H1 (cell line): ENCODE data around the gene PPARA. TPM values are rescaled to one million over a fixed set of nuclear protein-coding genes. Genes with fewer than 3 reads are reported as not detected.

Experiments
- CTCF ChIA-PET: fragments of 300-600 bp; sonication (Branson Sonifier 250); formaldehyde crosslinking; loops from one replicate; lab custom pipeline; 2021; ENCODE audit not compliant: partially characterized antibody; lab: Charles Lee
- POLR2A ChIA-PET: fragments of 300-600 bp; sonication (Branson Sonifier 250); formaldehyde crosslinking; loops from one replicate; lab custom pipeline; 2021; ENCODE audit warnings: inconsistent platforms; ENCODE audit not compliant: partially characterized antibody; lab: Charles Lee
- DNase-seq, 2 experiments: peaks; one replicate each; pipeline versions ENCODE4 v3.0.0 to v3.0.0-alpha.2; 2010 to 2022; ENCODE audit warnings: low spot score in 2 of 2, low read depth in 1 of 2, mixed read lengths in 1 of 2
- FAIRE-seq: peaks from 2 replicates; lab custom pipeline; 2011; peaks lifted over from hg19 to GRCh38; lab: Jason Lieb, UNC
- H2AFZ ChIP-seq: 2 replicates; pipeline ENCODE4 v1.8.1; 2012; ENCODE audit warnings: low read length, inconsistent platforms
- H2AK5ac ChIP-seq: 2 replicates; pipeline ENCODE4 v1.6.1; 2013; ENCODE audit warnings: low read depth, low read length
- H2BK120ac ChIP-seq: replicated peaks from 2 replicates; pipeline ENCODE3; 2013; ENCODE audit warnings: low read depth, low read length, inconsistent platforms
- H2BK12ac ChIP-seq: 2 replicates; pipeline ENCODE4 v1.6.1; 2013; ENCODE audit warnings: low read depth, low read length
- H2BK15ac ChIP-seq: 2 replicates; pipeline ENCODE4 v1.6.1; 2013; ENCODE audit warnings: low read length
- H2BK20ac ChIP-seq: 2 replicates; pipeline ENCODE4 v1.6.1; 2013; ENCODE audit warnings: low read length
- H2BK5ac ChIP-seq: 2 replicates; pipeline ENCODE4 v1.6.1; 2013; ENCODE audit warnings: low read depth, low read length
- H3K14ac ChIP-seq: 2 replicates; pipeline ENCODE4 v1.6.1; 2013; ENCODE audit warnings: inconsistent platforms; ENCODE audit not compliant: insufficient read length
- H3K18ac ChIP-seq: 2 replicates; pipeline ENCODE4 v1.6.1; 2013; ENCODE audit warnings: low read length; ENCODE audit errors: extremely low read depth
- H3K23ac ChIP-seq: 2 replicates; pipeline ENCODE4 v1.6.1; 2013; ENCODE audit warnings: inconsistent platforms; ENCODE audit not compliant: insufficient read length
- H3K23me2 ChIP-seq: 2 replicates; pipeline ENCODE4 v1.6.1; 2013; ENCODE audit warnings: low read depth, low read length
- H3K27ac ChIP-seq: 2 replicates; pipeline ENCODE4 v1.6.1; 2011; ENCODE audit warnings: low read depth, low read length, inconsistent platforms
- H3K27me3 ChIP-seq, 4 experiments: replicated peaks in 1 of 4; 1 replicate in 1 of 4; 2 replicates in 3 of 4; pipeline versions ENCODE4 v1.6.1 to v1.8.1; 2011 to 2013; ENCODE audit warnings: low read length in 3 of 4, mild to moderate bottlenecking in 3 of 4, inconsistent platforms in 2 of 4, mixed read lengths in 2 of 4, moderate library complexity in 1 of 4; ENCODE audit not compliant: control insufficient read depth in 3 of 4, insufficient read depth in 3 of 4; ENCODE audit errors: extremely low read depth in 1 of 4
- H3K36me3 ChIP-seq, 4 experiments: 2 replicates each; pipeline versions ENCODE4 v1.6.1 to v1.8.1; 2011 to 2013; ENCODE audit warnings: mild to moderate bottlenecking in 4 of 4, low read length in 3 of 4, moderate library complexity in 2 of 4, control low read depth in 1 of 4, inconsistent platforms in 1 of 4; ENCODE audit not compliant: insufficient read depth in 4 of 4, control insufficient read depth in 2 of 4
- H3K4ac ChIP-seq: replicated peaks from 2 replicates; pipeline ENCODE3; 2013; ENCODE audit warnings: low read length, low read depth, mixed read lengths, inconsistent platforms; ENCODE audit not compliant: insufficient read length
- H3K4me1 ChIP-seq, 4 experiments: replicated peaks in 1 of 4; 1 replicate in 1 of 4; 2 replicates in 3 of 4; pipeline versions ENCODE4 v1.6.1 to v1.8.1; 2011 to 2013; ENCODE audit warnings: low read length in 3 of 4, inconsistent platforms in 2 of 4, mixed read lengths in 1 of 4; ENCODE audit not compliant: insufficient read depth in 4 of 4, control insufficient read depth in 3 of 4
- H3K4me2 ChIP-seq, 2 experiments: 2 replicates each; pipeline versions ENCODE4 v1.6.1 to v1.8.1; 2011 to 2013; ENCODE audit warnings: low read depth in 2 of 2, low read length in 2 of 2, control low read depth in 1 of 2, inconsistent platforms in 1 of 2, mild to moderate bottlenecking in 1 of 2; ENCODE audit not compliant: insufficient read depth in 1 of 2
- H3K4me3 ChIP-seq, 4 experiments: fragments of 200-600, 300-600 bp in 1 of 4; sonication (generic), shearing (Covaris generic), sonication (Bioruptor Twin) in 1 of 4; 2 replicates each; pipeline versions ENCODE4 v1.5.1 to v1.8.1; 2011 to 2016; ENCODE audit warnings: low read length in 4 of 4, low read depth in 3 of 4, control low read depth in 2 of 4, inconsistent platforms in 2 of 4, mild to moderate bottlenecking in 2 of 4, mixed read lengths in 1 of 4, moderate library complexity in 1 of 4; ENCODE audit not compliant: insufficient read depth in 2 of 4; ENCODE audit errors: extremely low read depth in 1 of 4
- H3K56ac ChIP-seq: replicated peaks from 2 replicates; pipeline ENCODE3; 2013; ENCODE audit warnings: low read depth, mild to moderate bottlenecking, mixed read lengths, low read length, inconsistent platforms; ENCODE audit not compliant: insufficient read length
- H3K79me1 ChIP-seq: 2 replicates; pipeline ENCODE4 v1.6.1; 2013; ENCODE audit warnings: low read depth, low read length, control low read depth
- H3K79me2 ChIP-seq, 2 experiments: 2 replicates each; pipeline versions ENCODE4 v1.6.1 to v1.8.1; 2012 to 2013; ENCODE audit warnings: low read length in 2 of 2, mild to moderate bottlenecking in 2 of 2, inconsistent platforms in 1 of 2; ENCODE audit not compliant: insufficient read depth in 2 of 2, control insufficient read depth in 1 of 2
- H3K9ac ChIP-seq, 4 experiments: replicated peaks in 1 of 4; 1 replicate in 1 of 4; 2 replicates in 3 of 4; pipeline versions ENCODE4 v1.6.1 to v1.8.1; 2011 to 2013; ENCODE audit warnings: low read depth in 3 of 4, low read length in 3 of 4, control low read depth in 2 of 4, mild to moderate bottlenecking in 2 of 4, moderate library complexity in 2 of 4, inconsistent platforms in 1 of 4; ENCODE audit errors: extremely low read depth in 1 of 4
- H3K9me3 ChIP-seq, 2 experiments: 2 replicates each; pipeline versions ENCODE4 v1.6.1 to v1.8.1; 2012 to 2013; ENCODE audit warnings: mild to moderate bottlenecking in 2 of 2, moderate library complexity in 2 of 2, control low read depth in 1 of 2, inconsistent platforms in 1 of 2, low read depth in 1 of 2, low read length in 1 of 2, mixed read lengths in 1 of 2; ENCODE audit not compliant: insufficient read depth in 2 of 2
- H4K20me1 ChIP-seq, 2 experiments: replicated peaks in 1 of 2; 2 replicates each; pipeline versions ENCODE3 to v1.8.1; 2011 to 2013; ENCODE audit warnings: inconsistent platforms in 2 of 2, low read length in 2 of 2, mild to moderate bottlenecking in 1 of 2; ENCODE audit not compliant: insufficient read depth in 2 of 2, control insufficient read depth in 1 of 2
- H4K5ac ChIP-seq: 2 replicates; pipeline ENCODE4 v1.6.1; 2013; ENCODE audit warnings: low read length, low read depth, mixed read lengths, inconsistent platforms; ENCODE audit not compliant: insufficient read length
- H4K8ac ChIP-seq: 2 replicates; pipeline ENCODE4 v1.8.0; 2013; ENCODE audit warnings: mild to moderate bottlenecking, moderate library complexity, low read length, inconsistent platforms; ENCODE audit not compliant: insufficient read depth; ENCODE audit errors: extremely low read depth
- H4K91ac ChIP-seq: replicated peaks from 2 replicates; pipeline ENCODE3; 2013; ENCODE audit warnings: low read length, mixed read lengths, inconsistent platforms; ENCODE audit not compliant: insufficient read length
- KDM5A ChIP-seq: fragments of 200-600 bp; IDR thresholded peaks from 2 replicates; pipeline ENCODE4 v1.7.1; 2012; ENCODE audit warnings: mild to moderate bottlenecking, low read length, inconsistent platforms, mixed read lengths
- NANOG ChIP-seq: IDR thresholded peaks from 2 replicates; pipeline ENCODE4 v1.6.1; 2011; ENCODE audit warnings: low read length, low read depth, mild to moderate bottlenecking, inconsistent platforms; ENCODE audit not compliant: insufficient read depth, poor library complexity, severe bottlenecking
- WGBS, 2 experiments: shearing (Covaris generic) in 1 of 2; methylation state at CpG; one replicate each; pipeline versions ENCODE4 v1.1.6 to v1.1.7; 2013 to 2015; ENCODE audit warnings: low lambda C conversion rate in 2 of 2, mixed read lengths in 2 of 2, inconsistent platforms in 1 of 2, low coverage in 1 of 2, missing lambda C conversion rate in 1 of 2; ENCODE audit not compliant: insufficient replicate concordance in 2 of 2, insufficient coverage in 1 of 2, insufficient read length in 1 of 2; ENCODE audit errors: extremely low coverage in 1 of 2, missing lambda C conversion rate in 1 of 2; 5-methylcytosine and 5-hydroxymethylcytosine counted together
- polyA plus RNA-seq, 7 experiments: library from polyadenylated mRNA; depleted of rRNA in 3 of 7; stranded (reverse) in 5 of 7; unstranded in 2 of 7; fragments of >200 nt in 5 of 7; fragments of 200-250 nt in 2 of 7; gene quantifications; 1 replicate in 5 of 7; 2 replicates in 1 of 7; 4 replicates in 1 of 7; pipeline versions ENCODE4 v1.2.1 to v1.2.3, GENCODE V29; 2011 to 2013; ENCODE audit warnings: missing spikeins in 2 of 7, mixed read lengths in 2 of 7
- total RNA-seq: library from RNA; stranded (reverse); fragmentation: NEBNext Ultra II Directional; extraction: Animal tissue kit (Norgen Biotek cat#: 25700); gene quantifications from 2 replicates; pipeline ENCODE4 v1.2.1, GENCODE V29; 2021

The PPARA gene
- total and polyA plus RNA-seq, 2 of the 8 experiments (the other 6 are each of a cell fraction or from before 2014, with no cell fraction given) = 3.1 to 8.2 TPM

DNA sequence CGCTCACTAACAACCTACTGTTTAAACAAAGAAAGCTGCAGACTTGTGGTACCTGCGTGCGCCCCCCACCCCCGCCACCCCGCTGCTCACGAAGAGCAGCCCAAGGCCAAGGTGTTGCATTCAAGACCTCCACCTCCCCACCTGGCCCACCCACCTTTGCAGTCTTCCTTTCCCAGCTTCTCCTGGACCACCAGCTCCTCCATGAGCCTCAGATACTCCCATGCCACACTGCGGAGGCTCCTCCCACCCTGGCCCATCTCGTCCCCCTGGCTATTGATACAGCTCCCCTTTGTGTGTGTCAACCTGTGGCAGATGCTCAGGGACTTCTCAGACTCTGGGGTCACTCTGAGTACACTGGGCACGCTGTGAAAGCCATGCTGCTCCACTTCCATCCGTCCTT, 95.9 kb downstream of the PPARA start:
- no peak overlapping the region for H2AFZ ChIP-seq
- no peak overlapping the region for H3K4me2 ChIP-seq
- H4K91ac ChIP-seq = no peak overlapping the region
- peaks cover 0 to 4% (median 0%) of the 10 kb centered on the region in 4 experiments; a peak in 2 of 7 replicates for H3K27me3 ChIP-seq
- H4K8ac ChIP-seq = no peak overlapping the region
- no peak overlapping the region for H3K23ac ChIP-seq
- H3K4me1 ChIP-seq = peaks cover 0 to 3% (median 2%) of the 10 kb centered on the region in 4 experiments; a peak in 4 of 7 replicates
- ChIA-PET CTCF (interaction anchor here (0.8 to 2.1 kb wide), 8 partner anchors 8 to 318 kb away, joined by 3 to 8 read pairs (median 3); partner anchors contain the start of gene PKDREJ), POLR2A (interaction anchor here (1.2 kb wide), 1 partner anchor 108 kb away, joined by 3 read pairs; no protein-coding TSS in a partner anchor)
- no peak overlapping the region for H3K56ac ChIP-seq
- H3K79me1 ChIP-seq = no peaks in the 10 kb centered on the region; the same call in 1 of the 2 replicates
- H4K5ac ChIP-seq = no peak overlapping the region
- H3K36me3 ChIP-seq = peaks cover 0 to 3% (median 0%) of the 10 kb centered on the region in 4 experiments; a peak in 1 of 8 replicates
- 85% methylated on average over 8 of the region's 10 CpGs; no CpG with 5 or more reads in 1 of the 2 experiments for WGBS, 2 experiments
- no peak overlapping the region for H2BK120ac ChIP-seq
- no peak overlapping the region for H3K4ac ChIP-seq
- no peaks in the 10 kb centered on the region for H4K20me1 ChIP-seq
- FAIRE-seq = no peak
- TF ChIP-seq NANOG (no peak), KDM5A (no peak)
- no peaks in the 10 kb centered on the region for H3K79me2 ChIP-seq
- H3K9ac ChIP-seq = no peak overlapping the region
- H2BK5ac ChIP-seq = no peak overlapping the region
- no peak overlapping the region for H2BK12ac ChIP-seq
- no peak overlapping the region for H2AK5ac ChIP-seq
- no peak overlapping the region for H3K27ac ChIP-seq
- no peak overlapping the region for H3K14ac ChIP-seq
- no peaks in the 10 kb centered on the region for H3K9me3 ChIP-seq
- H3K18ac ChIP-seq = no peak overlapping the region
- H3K23me2 ChIP-seq = peaks cover 5% of the 10 kb centered on the region; the same call in 1 of the 2 replicates
- H2BK15ac ChIP-seq = no peak overlapping the region
- H3K4me3 ChIP-seq = no peak overlapping the region
- no peak overlapping the region for H2BK20ac ChIP-seq
- no peak for DNase-seq
